Astrocyte (in vitro differentiated cells and primary cell): Measurements from ENCODE around the gene KCTD11. TPM values are rescaled to one million over a fixed set of nuclear protein-coding genes. Genes with fewer than 3 reads are reported as not detected.
A peak's percentile ranks its signal among the peaks of the same experiment; 100 is the strongest.

Source experiments
- DNase-seq: peaks from one replicate; pipeline ENCODE4 v3.0.0-alpha.2; 2010; ENCODE audit warnings: low read depth
- FAIRE-seq: peaks from 2 replicates; lab custom pipeline; 2011; peaks lifted over from hg19 to GRCh38; lab: Jason Lieb, UNC
- H2AFZ ChIP-seq: 2 replicates; pipeline ENCODE4 v1.6.0; 2012; ENCODE audit warnings: low read depth, low read length, inconsistent platforms
- H3K27ac ChIP-seq: 2 replicates; pipeline ENCODE4 v1.5.1; 2011; ENCODE audit warnings: low read depth, low read length, inconsistent platforms
- H3K27me3 ChIP-seq: 2 replicates; pipeline ENCODE4 v1.6.0; 2011; ENCODE audit warnings: low read length, inconsistent platforms; ENCODE audit not compliant: insufficient read depth
- H3K36me3 ChIP-seq: 2 replicates; pipeline ENCODE4 v1.5.1; 2011; ENCODE audit warnings: low read length, inconsistent platforms; ENCODE audit not compliant: insufficient read depth
- H3K4me1 ChIP-seq: 2 replicates; pipeline ENCODE4 v1.5.1; 2011; ENCODE audit warnings: low read length, inconsistent platforms; ENCODE audit not compliant: insufficient read depth
- H3K4me2 ChIP-seq: 2 replicates; pipeline ENCODE4 v1.6.0; 2012; ENCODE audit warnings: low read length, inconsistent platforms
- H3K4me3 ChIP-seq: 2 replicates; pipeline ENCODE4 v1.5.1; 2011; ENCODE audit warnings: low read depth, mild to moderate bottlenecking, low read length, inconsistent platforms; ENCODE audit not compliant: insufficient read depth
- H3K79me2 ChIP-seq: 2 replicates; pipeline ENCODE4 v1.6.0; 2012; ENCODE audit warnings: mild to moderate bottlenecking, low read length, inconsistent platforms; ENCODE audit not compliant: insufficient read depth
- H3K9ac ChIP-seq: 2 replicates; pipeline ENCODE4 v1.6.0; 2012; ENCODE audit warnings: mild to moderate bottlenecking, low read length, inconsistent platforms
- H3K9me3 ChIP-seq: 2 replicates; pipeline ENCODE4 v1.5.1; 2012; ENCODE audit warnings: low read depth, mild to moderate bottlenecking, low read length, inconsistent platforms; ENCODE audit not compliant: insufficient read depth
- H4K20me1 ChIP-seq: 2 replicates; pipeline ENCODE4 v1.6.0; 2012; ENCODE audit warnings: low read length, inconsistent platforms; ENCODE audit not compliant: insufficient read depth
- H3K27ac Mint-ChIP-seq: one replicate; pipeline ENCODE4 v1.8.0; 2021; ENCODE audit warnings: mild to moderate bottlenecking, mixed read lengths; ENCODE audit not compliant: unreplicated experiment
- H3K27me3 Mint-ChIP-seq: one replicate; pipeline ENCODE4 v1.8.0; 2021; ENCODE audit warnings: low read depth, mixed read lengths; ENCODE audit not compliant: unreplicated experiment
- H3K36me3 Mint-ChIP-seq: one replicate; pipeline ENCODE4 v1.8.0; 2021; ENCODE audit warnings: low read depth, mixed read lengths; ENCODE audit not compliant: unreplicated experiment
- H3K4me1 Mint-ChIP-seq: one replicate; pipeline ENCODE4 v1.8.0; 2021; ENCODE audit warnings: low read depth, mixed read lengths; ENCODE audit not compliant: unreplicated experiment
- H3K4me3 Mint-ChIP-seq: one replicate; pipeline ENCODE4 v1.8.0; 2021; ENCODE audit warnings: mild to moderate bottlenecking, moderate library complexity, mixed read lengths; ENCODE audit not compliant: unreplicated experiment
- H3K9me3 Mint-ChIP-seq: one replicate; pipeline ENCODE4 v1.8.0; 2021; ENCODE audit warnings: mild to moderate bottlenecking, mixed read lengths; ENCODE audit not compliant: unreplicated experiment
- CTCF ChIP-seq: IDR thresholded peaks from 2 replicates; pipeline ENCODE4 v1.5.1; 2011; ENCODE audit warnings: low read depth, mild to moderate bottlenecking, inconsistent platforms, low read length, moderate library complexity; ENCODE audit not compliant: insufficient read depth
- EZH2 ChIP-seq: IDR thresholded peaks from 2 replicates; pipeline ENCODE4 v1.6.1; 2012; ENCODE audit warnings: mild to moderate bottlenecking, low read length, inconsistent platforms; ENCODE audit not compliant: insufficient read depth
- total RNA-seq: library from RNA; stranded (reverse); gene quantifications from 2 replicates; pipeline ENCODE4 v1.2.1, GENCODE V29; 2021

KCTD11 gene
- total RNA-seq, 1 donor from 2014 or later: 31.6 TPM

GRCh38 chr17:7327056-7327455 is 24.9 kb upstream of the KCTD11 start:
- H3K27me3 ChIP-seq: no peaks in the 10 kb centered on the region
- peaks cover 11% of the 10 kb centered on the region for H4K20me1 ChIP-seq
- H3K36me3 Mint-ChIP-seq: peaks cover 10% of the 10 kb centered on the region
- H3K9me3 ChIP-seq: no peaks in the 10 kb centered on the region
- FAIRE-seq: no peak
- H3K4me1 ChIP-seq: peaks cover 8% of the 10 kb centered on the region
- H3K27ac ChIP-seq: no peak overlapping the region
- H3K4me3 Mint-ChIP-seq: peak overlapping the region; percentile 12
- H3K27me3 Mint-ChIP-seq: no peaks in the 10 kb centered on the region
- no peak overlapping the region for H3K27ac Mint-ChIP-seq
- no peak for DNase-seq
- H3K9me3 Mint-ChIP-seq: no peaks in the 10 kb centered on the region
- TF ChIP-seq CTCF (no peak), EZH2 (no peak)
- H3K79me2 ChIP-seq: peaks cover 29% of the 10 kb centered on the region
- no peak overlapping the region for H2AFZ ChIP-seq
- no peak overlapping the region for H3K4me3 ChIP-seq
- H3K36me3 ChIP-seq: peaks cover 12% of the 10 kb centered on the region
- H3K9ac ChIP-seq: no peak overlapping the region
- H3K4me1 Mint-ChIP-seq: peaks cover 10% of the 10 kb centered on the region
- H3K4me2 ChIP-seq: no peak overlapping the region

GRCh38 chr17:7327501-7327900 is 24.5 kb upstream of the KCTD11 start:
- Mint-ChIP-seq H3K4me1 (peaks cover 10% of the 10 kb centered on the region), H3K36me3 (peaks cover 10% of the 10 kb centered on the region), H3K27ac (no peak overlapping the region), H3K27me3 (no peaks in the 10 kb centered on the region), H3K4me3 (no peak overlapping the region), H3K9me3 (no peaks in the 10 kb centered on the region)
- Histone ChIP-seq H3K9ac (no peak overlapping the region), H3K27ac (no peak overlapping the region), H3K4me1 (peaks cover 8% of the 10 kb centered on the region), H3K4me3 (no peak overlapping the region), H4K20me1 (peaks cover 11% of the 10 kb centered on the region), H3K79me2 (peaks cover 29% of the 10 kb centered on the region), H3K36me3 (peaks cover 10% of the 10 kb centered on the region), H3K9me3 (no peaks in the 10 kb centered on the region), H3K27me3 (no peaks in the 10 kb centered on the region), H2AFZ (no peak overlapping the region), H3K4me2 (peak overlapping the region; percentile 98)
- FAIRE-seq: no peak
- no peak for TF ChIP-seq EZH2
- TF ChIP-seq CTCF: no peak
- DNase-seq: no peak

- H3K4me1 ChIP-seq: peaks cover 8% of the 10 kb centered on the region
- H4K20me1 ChIP-seq: peaks cover 11% of the 10 kb centered on the region
- no peaks in the 10 kb centered on the region for H3K27me3 ChIP-seq
- peak overlapping the region; percentile 95 for H3K4me3 Mint-ChIP-seq
- peak overlapping the region; percentile 88 for H3K9ac ChIP-seq
- H3K9me3 ChIP-seq: no peaks in the 10 kb centered on the region
- H3K36me3 ChIP-seq: peaks cover 10% of the 10 kb centered on the region
- FAIRE-seq (no peak), DNase-seq (no peak)
- H3K79me2 ChIP-seq: peaks cover 29% of the 10 kb centered on the region
- peak overlapping the region; percentile 98 for H3K4me2 ChIP-seq
- TF ChIP-seq EZH2 (no peak), CTCF (no peak)
- no peak overlapping the region for H3K4me3 ChIP-seq
- peaks cover 10% of the 10 kb centered on the region for H3K4me1 Mint-ChIP-seq
- no peak overlapping the region for H2AFZ ChIP-seq
- peaks cover 9% of the 10 kb centered on the region for H3K36me3 Mint-ChIP-seq
- no peaks in the 10 kb centered on the region for H3K9me3 Mint-ChIP-seq
- no peak overlapping the region for H3K27ac Mint-ChIP-seq
- H3K27me3 Mint-ChIP-seq: no peaks in the 10 kb centered on the region
- no peak overlapping the region for H3K27ac ChIP-seq
These were observed 24.0 kb upstream of the KCTD11 start for GRCh38 chr17:7328009-7328408.
